ENCODE measurements around the gene ADRM1. TPM values are rescaled to one million over a fixed set of nuclear protein-coding genes. Genes with fewer than 3 reads are reported as not detected.

The ADRM1 gene
- polyA plus RNA-seq, 2 of the 4 experiments (the other 2 are of a cell fraction) = 87.9 to 130 TPM

- no peak for TF ChIP-seq REST (IDR thresholded peaks at IDR 0.05)
- TF ChIP-seq KDM5A (IDR thresholded peaks at IDR 0.05) = no peak
- TF ChIP-seq HDAC2 (IDR thresholded peaks at IDR 0.05) = no peak
- no peak for TF ChIP-seq HEYL (CRISPR knock-in tag; IDR thresholded peaks at IDR 0.05)
- TF ChIP-seq MYC (IDR thresholded peaks at IDR 0.05; ENCODE audit: borderline replicate concordance, low read length) = no peak
- no peak for TF ChIP-seq E2F6 (IDR thresholded peaks at IDR 0.05; ENCODE audit: borderline replicate concordance, low read depth)
- no peak for TF ChIP-seq ZFP36 (IDR thresholded peaks at IDR 0.05; ENCODE audit: borderline replicate concordance, partially characterized antibody)
- no peak for TF ChIP-seq MAFK (IDR thresholded peaks at IDR 0.05; ENCODE audit: partially characterized antibody)
- no peak for TF ChIP-seq FOSB (CRISPR knock-in tag; IDR thresholded peaks at IDR 0.05)
- TF ChIP-seq ATOH8 (CRISPR knock-in tag; IDR thresholded peaks at IDR 0.05; ENCODE audit: low read depth) = no peak
- TF ChIP-seq ESRRA (IDR thresholded peaks at IDR 0.05; ENCODE audit: borderline replicate concordance, low read length) = no peak
- TF ChIP-seq CBX2 (IDR thresholded peaks at IDR 0.05; ENCODE audit: borderline replicate concordance, low read depth) = no peak
- no peak overlapping the region for H3K27ac ChIP-seq
- no peaks in the 10 kb centered on the region for H3K9me3 ChIP-seq
- no peak overlapping the region for H3K4me3 ChIP-seq
- no peaks in the 10 kb centered on the region for H3K4me1 ChIP-seq
- ATAC-seq = peak in 1 of 2 experiments; percentile 48; a peak in 2 of 6 replicates
- FAIRE-seq = no peak
- no peak for DNase-seq (ENCODE audit: low read depth in 1 of 2, low spot score in 1 of 2)
- H3K4me2 ChIP-seq = no peak overlapping the region
- 77% methylated on average over 20 of the region's 20 CpGs for WGBS (ENCODE audit: missing lambda C conversion rate)
- POLR2A ChIA-PET = no interaction called here
- CTCF ChIA-PET = interaction anchor here (0.7 to 1.3 kb wide), 3 partner anchors 12 to 23 kb away, joined by 3 to 4 read pairs (median 3); no protein-coding TSS in a partner anchor
These were observed 44.1 kb upstream of the ADRM1 start for GRCh38 chr20:62258499-62259293.

GRCh38 chr20:62259294-62259565, 43.6 kb upstream of the ADRM1 start:
- H3K4me2 ChIP-seq = no peak overlapping the region
- CTCF ChIA-PET = interaction anchor here (0.7 to 2.3 kb wide), 4 partner anchors 13 to 23 kb away, joined by 3 to 7 read pairs (median 4); no protein-coding TSS in a partner anchor
- no peak for DNase-seq (ENCODE audit: low read depth in 1 of 2, low spot score in 1 of 2)
- 93% methylated on average over 5 of the region's 8 CpGs for WGBS (ENCODE audit: missing lambda C conversion rate)
- H3K9me3 ChIP-seq = no peaks in the 10 kb centered on the region
- no peak overlapping the region for H3K4me3 ChIP-seq
- no peak for ATAC-seq
- no peak for FAIRE-seq
- TF ChIP-seq BCL3 (IDR thresholded peaks at IDR 0.05) (no peak), ESRRA (IDR thresholded peaks at IDR 0.05; ENCODE audit: borderline replicate concordance, low read length) (no peak), HDAC2 (IDR thresholded peaks at IDR 0.05) (no peak), MAX (IDR thresholded peaks at IDR 0.05) (no peak), HOXB5 (CRISPR knock-in tag; IDR thresholded peaks at IDR 0.05) (no peak), MYC (IDR thresholded peaks at IDR 0.05; ENCODE audit: borderline replicate concordance, low read length) (no peak), PBX3 (IDR thresholded peaks at IDR 0.05) (no peak), TFCP2L1 (CRISPR knock-in tag; IDR thresholded peaks at IDR 0.05) (no peak), CEBPB (IDR thresholded peaks at IDR 0.05) (no peak), POLR2AphosphoS2 (conservative IDR thresholded peaks at IDR 0.05; ENCODE audit: low read length) (no peak), NR3C1 (IDR thresholded peaks at IDR 0.05) (no peak), E2F6 (IDR thresholded peaks at IDR 0.05; ENCODE audit: borderline replicate concordance, low read depth) (no peak), RFX5 (IDR thresholded peaks at IDR 0.05) (no peak), NFE2L2 (conservative IDR thresholded peaks at IDR 0.05; ENCODE audit: low read length) (no peak), GATA3 (IDR thresholded peaks at IDR 0.05; ENCODE audit: borderline replicate concordance) (no peak), RCOR1 (IDR thresholded peaks at IDR 0.05; ENCODE audit: low read depth, low read length) (no peak), RNF2 (IDR thresholded peaks at IDR 0.05; ENCODE audit: borderline replicate concordance, low read depth) (no peak)
- H3K4me1 ChIP-seq = no peaks in the 10 kb centered on the region
- no peak overlapping the region for H3K27ac ChIP-seq
- POLR2A ChIA-PET = no interaction called here
